HCT116 (cell line): ENCODE data around the gene COA1. TPM values are rescaled to one million over a fixed set of nuclear protein-coding genes. Genes with fewer than 3 reads are reported as not detected.

ENCODE experiments used
- ATAC-seq: fragments of 200-7000 bp; cut with Tn5 transposase; 2 replicates; pipeline ENCODE4 v1.9.1; 2020; ENCODE audit warnings: mild to moderate bottlenecking, moderate library complexity
- BruUV-seq: library from RNA; stranded (reverse); fragments of 400-500 nt; replicated peaks from 2 replicates; lab custom pipeline; 2021; lab: Mats Ljungman, UMichigan
- CTCF ChIA-PET: fragments of 300-600 bp; sonication (Branson Sonifier 250); formaldehyde crosslinking; loops from one replicate; lab custom pipeline; 2021; ENCODE audit warnings: antibody characterized with exemption; lab: Charles Lee
- POLR2A ChIA-PET: fragments of 300-600, 350-600 bp; sonication (Branson Sonifier 250); formaldehyde crosslinking; loops from one replicate; lab custom pipeline; 2021; ENCODE audit warnings: antibody characterized with exemption; lab: Charles Lee
- RAD21 ChIA-PET, 2 experiments: fragments of 300-600 bp; sonication (Branson Sonifier 250); formaldehyde crosslinking; loops; one replicate each; lab custom pipeline; 2023; ENCODE audit warnings: low total read pairs in 2 of 2; ENCODE audit not compliant: uncharacterized antibody in 2 of 2, unreplicated experiment in 2 of 2, low non-redundant PET in 1 of 2; lab: Charles Lee
- DNase-seq: peaks from one replicate; pipeline ENCODE4 v3.0.0-alpha.2; 2010; ENCODE audit warnings: low read depth, low spot score
- H2AFZ ChIP-seq: fragments of 200-600 bp; shearing (Covaris generic), sonication (generic); 2 replicates; pipeline ENCODE4 v1.6.1; 2017; ENCODE audit warnings: low read depth, mixed run types, mixed read lengths, antibody characterized with exemption, low read length; ENCODE audit not compliant: poor library complexity, severe bottlenecking
- H3K27ac ChIP-seq: 2 replicates; pipeline ENCODE4 v1.5.1; 2012; ENCODE audit warnings: low read depth, low read length
- H3K27me3 ChIP-seq: fragments of 200-600 bp; sonication (generic); 2 replicates; pipeline ENCODE4 v1.6.1; 2016; ENCODE audit warnings: mixed run types, low read length, mixed read lengths; ENCODE audit not compliant: insufficient read depth
- H3K36me3 ChIP-seq, 2 experiments: fragments of 200-500 bp in 1 of 2; fragments of 200-600 bp in 1 of 2; sonication (Bioruptor generic) in 1 of 2; sonication (generic) in 1 of 2; 2 replicates each; pipeline versions ENCODE4 v1.5.1 to v1.6.1; 2014 to 2016; ENCODE audit warnings: low read length in 2 of 2, inconsistent platforms in 1 of 2, mixed read lengths in 1 of 2, mixed run types in 1 of 2; ENCODE audit not compliant: insufficient read depth in 2 of 2, control insufficient read depth in 1 of 2
- H3K4me1 ChIP-seq, 2 experiments: fragments of 200-600 bp in 1 of 2; sonication (generic) in 1 of 2; 2 replicates each; pipeline versions ENCODE4 v1.5.1 to v1.6.1; 2012 to 2017; ENCODE audit warnings: low read length in 2 of 2, inconsistent platforms in 1 of 2, mild to moderate bottlenecking in 1 of 2, mixed read lengths in 1 of 2, mixed run types in 1 of 2, moderate library complexity in 1 of 2; ENCODE audit not compliant: insufficient read depth in 2 of 2, control insufficient read depth in 1 of 2
- H3K4me2 ChIP-seq: fragments of 200-600 bp; sonication (generic); 2 replicates; pipeline ENCODE4 v1.6.1; 2017; ENCODE audit warnings: mixed run types, low read length, mixed read lengths
- H3K4me3 ChIP-seq, 2 experiments: fragments of 200-600 bp in 1 of 2; sonication (generic) in 1 of 2; replicated peaks in 1 of 2; 2 replicates each; pipeline ENCODE4 v1.5.1; 2011 to 2016; ENCODE audit warnings: low read length in 2 of 2, control low read depth in 1 of 2, low read depth in 1 of 2, mild to moderate bottlenecking in 1 of 2, mixed read lengths in 1 of 2, mixed run types in 1 of 2
- H3K79me2 ChIP-seq: fragments of 200-600 bp; sonication (generic); 2 replicates; pipeline ENCODE4 v1.6.1; 2017; ENCODE audit warnings: mild to moderate bottlenecking, mixed run types, low read length, moderate library complexity, mixed read lengths; ENCODE audit not compliant: insufficient read depth
- H3K9ac ChIP-seq: fragments of 200-600 bp; sonication (generic); 2 replicates; pipeline ENCODE4 v1.6.1; 2016; ENCODE audit warnings: low read length, mixed read lengths
- H3K9me2 ChIP-seq: fragments of 200-600 bp; sonication (generic), shearing (Covaris generic); 2 replicates; pipeline ENCODE4 v1.6.1; 2017; ENCODE audit warnings: mixed run types, mild to moderate bottlenecking, moderate library complexity; ENCODE audit not compliant: insufficient read depth
- H3K9me3 ChIP-seq, 2 experiments: fragments of 200-500 bp in 1 of 2; fragments of 200-600 bp in 1 of 2; sonication (Bioruptor generic) in 1 of 2; sonication (generic) in 1 of 2; 2 replicates each; pipeline ENCODE4 v1.6.1; 2014 to 2017; ENCODE audit warnings: low read length in 2 of 2, mixed read lengths in 2 of 2, inconsistent platforms in 1 of 2, low read depth in 1 of 2, mild to moderate bottlenecking in 1 of 2, mixed run types in 1 of 2, moderate library complexity in 1 of 2; ENCODE audit not compliant: control insufficient read depth in 1 of 2, insufficient read depth in 1 of 2
- H4K20me1 ChIP-seq: fragments of 200-600 bp; sonication (generic), shearing (Covaris generic); 2 replicates; pipeline ENCODE4 v1.6.1; 2017; ENCODE audit warnings: mixed run types, mild to moderate bottlenecking, moderate library complexity; ENCODE audit not compliant: insufficient read depth
- CBX3 ChIP-seq: IDR thresholded peaks from 2 replicates; pipeline ENCODE4 v1.6.1; 2012; ENCODE audit warnings: low read depth
- JUND ChIP-seq: IDR thresholded peaks from 2 replicates; pipeline ENCODE4 v1.6.1; 2012
- POLR2A ChIP-seq: IDR thresholded peaks from 2 replicates; pipeline ENCODE4 v1.7.0; 2011; ENCODE audit warnings: borderline replicate concordance; ENCODE audit not compliant: insufficient read depth, insufficient read length; ENCODE audit errors: extremely low read depth
- POLR2AphosphoS5 ChIP-seq: IDR thresholded peaks from 2 replicates; pipeline ENCODE4 v1.6.1; 2011; ENCODE audit warnings: mild to moderate bottlenecking, low read depth, low read length, moderate library complexity
- SIN3A ChIP-seq: IDR thresholded peaks from 2 replicates; pipeline ENCODE4 v1.6.1; 2012; ENCODE audit warnings: low read depth
- SP1 ChIP-seq: IDR thresholded peaks from 2 replicates; pipeline ENCODE4 v1.6.1; 2012; ENCODE audit warnings: low read depth
- YY1 ChIP-seq: IDR thresholded peaks from 2 replicates; pipeline ENCODE4 v1.6.1; 2011; ENCODE audit warnings: low read length, low read depth, moderate library complexity, mild to moderate bottlenecking; ENCODE audit not compliant: insufficient replicate concordance; ENCODE audit errors: extremely low read depth
- ZFX ChIP-seq: fragments of 450-650 bp; IDR thresholded peaks from 2 replicates; pipeline ENCODE4 v1.6.1; 2017
- intact Hi-C: fragments of 100-400 bp; cut with micrococcal nuclease; formaldehyde crosslinking; loops from 2 replicates; pipeline ENCODE4 v1.10.0; 2022
- total RNA-seq: library from RNA; stranded (reverse); gene quantifications from one replicate; pipeline ENCODE4 v1.2.1, GENCODE V29; 2021; ENCODE audit not compliant: unreplicated experiment
- TF ChIP-seq, protein P1 (sequence below), 3 experiments: fragments of 200-600 bp in 1 of 3; sonication (generic) in 1 of 3; IDR thresholded peaks in 2 of 3; conservative IDR thresholded peaks in 1 of 3; 2 replicates each; pipeline ENCODE4 v1.5.1; 2012 to 2017; ENCODE audit warnings: low read depth in 2 of 3, low read length in 2 of 3, antibody characterized with exemption in 1 of 3, borderline replicate concordance in 1 of 3, control low read depth in 1 of 3, mild to moderate bottlenecking in 1 of 3, mixed read lengths in 1 of 3, mixed run types in 1 of 3, moderate library complexity in 1 of 3; ENCODE audit not compliant: insufficient read depth in 1 of 3
- TF ChIP-seq, protein P2 (sequence below): IDR thresholded peaks from 2 replicates; pipeline ENCODE4 v1.6.1; 2011; ENCODE audit warnings: mild to moderate bottlenecking, low read length, moderate library complexity; ENCODE audit not compliant: insufficient replicate concordance; ENCODE audit errors: extremely low read depth

Gene COA1
- total RNA-seq, 1 experiment from 2014 or later, result 78.5 TPM

DNA sequence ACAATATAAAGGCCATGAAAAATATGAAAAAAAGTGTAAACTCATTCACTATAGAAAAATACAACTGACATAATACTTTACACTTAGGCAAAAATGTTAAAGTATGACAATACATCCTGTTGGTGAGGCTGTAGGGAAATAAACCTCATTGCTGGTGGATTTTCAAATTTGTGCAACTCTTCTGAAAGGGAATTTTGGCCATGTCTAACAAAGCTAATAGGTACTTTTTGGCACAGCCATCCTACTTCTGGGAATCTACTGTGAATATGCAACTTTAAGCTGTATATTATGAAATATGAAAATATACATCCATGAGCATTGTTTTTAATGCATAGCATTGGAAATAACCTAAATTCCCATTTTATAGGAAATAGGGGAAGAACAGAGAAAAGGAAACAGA, 13.4 kb upstream of the COA1 start:
- RAD21 ChIA-PET, result no interaction called here
- intact Hi-C loops, result no loop called here
- Histone ChIP-seq H3K9ac (no peak overlapping the region), H3K27ac (no peak overlapping the region), H3K9me3 (no peaks in the 10 kb centered on the region), H4K20me1 (no peaks in the 10 kb centered on the region), H3K4me2 (no peak overlapping the region), H2AFZ (no peak overlapping the region), H3K4me1 (no peaks in the 10 kb centered on the region), H3K27me3 (no peaks in the 10 kb centered on the region), H3K79me2 (no peaks in the 10 kb centered on the region), H3K4me3 (no peak overlapping the region), H3K9me2 (no peaks in the 10 kb centered on the region), H3K36me3 (no peaks in the 10 kb centered on the region)
- no TSS peak for BruUV-seq
- CTCF ChIA-PET, result no interaction called here
- ATAC-seq, result no peak
- DNase-seq, result no peak
- TF ChIP-seq JUND (no peak), POLR2AphosphoS5 (no peak), POLR2A (no peak), ZFX (no peak), SIN3A (no peak), CBX3 (no peak), YY1 (no peak), SP1 (no peak)
- TF ChIP-seq, protein P1, sequence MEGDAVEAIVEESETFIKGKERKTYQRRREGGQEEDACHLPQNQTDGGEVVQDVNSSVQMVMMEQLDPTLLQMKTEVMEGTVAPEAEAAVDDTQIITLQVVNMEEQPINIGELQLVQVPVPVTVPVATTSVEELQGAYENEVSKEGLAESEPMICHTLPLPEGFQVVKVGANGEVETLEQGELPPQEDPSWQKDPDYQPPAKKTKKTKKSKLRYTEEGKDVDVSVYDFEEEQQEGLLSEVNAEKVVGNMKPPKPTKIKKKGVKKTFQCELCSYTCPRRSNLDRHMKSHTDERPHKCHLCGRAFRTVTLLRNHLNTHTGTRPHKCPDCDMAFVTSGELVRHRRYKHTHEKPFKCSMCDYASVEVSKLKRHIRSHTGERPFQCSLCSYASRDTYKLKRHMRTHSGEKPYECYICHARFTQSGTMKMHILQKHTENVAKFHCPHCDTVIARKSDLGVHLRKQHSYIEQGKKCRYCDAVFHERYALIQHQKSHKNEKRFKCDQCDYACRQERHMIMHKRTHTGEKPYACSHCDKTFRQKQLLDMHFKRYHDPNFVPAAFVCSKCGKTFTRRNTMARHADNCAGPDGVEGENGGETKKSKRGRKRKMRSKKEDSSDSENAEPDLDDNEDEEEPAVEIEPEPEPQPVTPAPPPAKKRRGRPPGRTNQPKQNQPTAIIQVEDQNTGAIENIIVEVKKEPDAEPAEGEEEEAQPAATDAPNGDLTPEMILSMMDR (IDR thresholded peaks at IDR 0.05 in 2 of 3, conservative IDR thresholded peaks at IDR 0.05 in 1 of 3; ENCODE audit: borderline replicate concordance in 1 of 3, insufficient read depth in 1 of 3, low read depth in 2 of 3, low read length in 2 of 3), result no peak
- TF ChIP-seq, protein P2, sequence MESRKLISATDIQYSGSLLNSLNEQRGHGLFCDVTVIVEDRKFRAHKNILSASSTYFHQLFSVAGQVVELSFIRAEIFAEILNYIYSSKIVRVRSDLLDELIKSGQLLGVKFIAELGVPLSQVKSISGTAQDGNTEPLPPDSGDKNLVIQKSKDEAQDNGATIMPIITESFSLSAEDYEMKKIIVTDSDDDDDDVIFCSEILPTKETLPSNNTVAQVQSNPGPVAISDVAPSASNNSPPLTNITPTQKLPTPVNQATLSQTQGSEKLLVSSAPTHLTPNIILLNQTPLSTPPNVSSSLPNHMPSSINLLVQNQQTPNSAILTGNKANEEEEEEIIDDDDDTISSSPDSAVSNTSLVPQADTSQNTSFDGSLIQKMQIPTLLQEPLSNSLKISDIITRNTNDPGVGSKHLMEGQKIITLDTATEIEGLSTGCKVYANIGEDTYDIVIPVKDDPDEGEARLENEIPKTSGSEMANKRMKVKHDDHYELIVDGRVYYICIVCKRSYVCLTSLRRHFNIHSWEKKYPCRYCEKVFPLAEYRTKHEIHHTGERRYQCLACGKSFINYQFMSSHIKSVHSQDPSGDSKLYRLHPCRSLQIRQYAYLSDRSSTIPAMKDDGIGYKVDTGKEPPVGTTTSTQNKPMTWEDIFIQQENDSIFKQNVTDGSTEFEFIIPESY, result no peak
- POLR2A ChIA-PET, result no interaction called here
